IMR-90 (cell line): ENCODE results near the gene ITPR2. TPM values are rescaled to one million over a fixed set of nuclear protein-coding genes. Genes with fewer than 3 reads are reported as not detected.

Experiments
- ATAC-seq: fragments of 200-7000 bp; cut with Tn5 transposase; 2 replicates; pipeline ENCODE4 v1.9.1; 2020; ENCODE audit warnings: low read depth, mild to moderate bottlenecking, moderate library complexity
- BruUV-seq: library from RNA; stranded (reverse); fragments of 400-500 nt; replicated peaks from 2 replicates; lab custom pipeline; 2021; lab: Mats Ljungman, UMichigan
- CTCF ChIA-PET: fragments of 300-600 bp; formaldehyde crosslinking; extraction: SDS; loops from one replicate; lab custom pipeline; 2021; ENCODE audit warnings: antibody characterized with exemption; lab: Yijun Ruan, JAX
- POLR2A ChIA-PET: fragments of 300-600 bp; sonication (Branson Sonifier 250); formaldehyde crosslinking; loops from one replicate; lab custom pipeline; 2022; ENCODE audit warnings: antibody characterized with exemption; ENCODE audit not compliant: unreplicated experiment; lab: Charles Lee
- DNase-seq: peaks from one replicate; pipeline ENCODE4 v3.0.0; 2013
- H2AFZ ChIP-seq: replicated peaks from 2 replicates; pipeline ENCODE3; 2013; ENCODE audit warnings: low read length, mild to moderate bottlenecking; ENCODE audit not compliant: poor library complexity
- H2AK5ac ChIP-seq: 2 replicates; pipeline ENCODE4 v1.6.1; 2013; ENCODE audit warnings: low read depth, low read length, inconsistent platforms
- H2AK9ac ChIP-seq: replicated peaks from 2 replicates; pipeline ENCODE3; 2013; ENCODE audit warnings: mild to moderate bottlenecking, low read depth, low read length, moderate library complexity; ENCODE audit not compliant: poor library complexity
- H2BK120ac ChIP-seq: 2 replicates; pipeline ENCODE4 v1.6.1; 2013; ENCODE audit warnings: low read depth, low read length, inconsistent platforms
- H2BK15ac ChIP-seq: 3 replicates; pipeline ENCODE4 v1.6.1; 2013; ENCODE audit warnings: low read depth, low read length, inconsistent platforms
- H2BK20ac ChIP-seq: 2 replicates; pipeline ENCODE4 v1.6.1; 2013; ENCODE audit warnings: low read depth, mild to moderate bottlenecking, inconsistent platforms, low read length, moderate library complexity
- H2BK5ac ChIP-seq: 2 replicates; pipeline ENCODE4 v1.6.1; 2013; ENCODE audit warnings: mild to moderate bottlenecking, low read depth, low read length, inconsistent platforms; ENCODE audit not compliant: poor library complexity, severe bottlenecking
- H3K14ac ChIP-seq: replicated peaks from 2 replicates; pipeline ENCODE4 v1.6.1; 2013; ENCODE audit warnings: low read depth, low read length, inconsistent platforms
- H3K18ac ChIP-seq: 2 replicates; pipeline ENCODE4 v1.6.1; 2013; ENCODE audit warnings: low read depth, low read length, control low read depth
- H3K23ac ChIP-seq: 2 replicates; pipeline ENCODE4 v1.6.1; 2013; ENCODE audit warnings: low read depth, low read length, inconsistent platforms
- H3K27ac ChIP-seq: 2 replicates; pipeline ENCODE4 v1.5.1; 2013; ENCODE audit warnings: mild to moderate bottlenecking, control low read depth, low read length; ENCODE audit not compliant: insufficient read depth
- H3K27me3 ChIP-seq: 2 replicates; pipeline ENCODE4 v1.6.1; 2013; ENCODE audit warnings: low read length; ENCODE audit not compliant: control insufficient read depth, insufficient read depth
- H3K36me3 ChIP-seq: 2 replicates; pipeline ENCODE4 v1.6.1; 2013; ENCODE audit warnings: low read length, mixed read lengths; ENCODE audit not compliant: control insufficient read depth, insufficient read depth
- H3K4ac ChIP-seq: 2 replicates; pipeline ENCODE4 v1.6.1; 2013; ENCODE audit warnings: low read depth, low read length, inconsistent platforms
- H3K4me1 ChIP-seq: 2 replicates; pipeline ENCODE4 v1.6.1; 2013; ENCODE audit warnings: low read length, mixed read lengths; ENCODE audit not compliant: control insufficient read depth, insufficient read depth
- H3K4me2 ChIP-seq: 2 replicates; pipeline ENCODE4 v1.6.1; 2013; ENCODE audit warnings: low read depth, mild to moderate bottlenecking, control low read depth, low read length, moderate library complexity
- H3K4me3 ChIP-seq: 2 replicates; pipeline ENCODE4 v1.5.1; 2013; ENCODE audit warnings: low read depth, mild to moderate bottlenecking, control low read depth, low read length, moderate library complexity; ENCODE audit not compliant: insufficient read depth
- H3K56ac ChIP-seq: 2 replicates; pipeline ENCODE4 v1.6.1; 2013; ENCODE audit warnings: low read length, inconsistent platforms; ENCODE audit not compliant: insufficient read depth; ENCODE audit errors: extremely low read depth
- H3K79me1 ChIP-seq, 2 experiments: 2 replicates each; pipeline ENCODE4 v1.6.1; 2013; ENCODE audit warnings: low read length in 2 of 2, inconsistent platforms in 1 of 2, low read depth in 1 of 2
- H3K9ac ChIP-seq: 2 replicates; pipeline ENCODE4 v1.6.1; 2013; ENCODE audit warnings: low read depth, low read length, control low read depth
- H3K9me1 ChIP-seq: 2 replicates; pipeline ENCODE4 v1.6.1; 2013; ENCODE audit warnings: low read length, inconsistent platforms; ENCODE audit not compliant: insufficient read depth
- H3K9me3 ChIP-seq: 2 replicates; pipeline ENCODE4 v1.6.1; 2013; ENCODE audit warnings: low read length; ENCODE audit not compliant: control insufficient read depth, insufficient read depth
- H4K20me1 ChIP-seq: 2 replicates; pipeline ENCODE4 v1.6.1; 2013; ENCODE audit warnings: low read length, inconsistent platforms; ENCODE audit not compliant: insufficient read depth
- H4K5ac ChIP-seq: 2 replicates; pipeline ENCODE4 v1.6.1; 2013; ENCODE audit warnings: mild to moderate bottlenecking, low read depth, low read length, control low read depth
- H4K8ac ChIP-seq, 2 experiments: 2 replicates each; pipeline ENCODE4 v1.6.1; 2013; ENCODE audit warnings: low read depth in 2 of 2, low read length in 2 of 2, control low read depth in 1 of 2, inconsistent platforms in 1 of 2
- H4K91ac ChIP-seq: 2 replicates; pipeline ENCODE4 v1.6.1; 2013; ENCODE audit warnings: low read depth, low read length, inconsistent platforms; ENCODE audit not compliant: insufficient read depth
- CEBPB ChIP-seq: IDR thresholded peaks from 2 replicates; pipeline ENCODE4 v1.6.1; 2012; ENCODE audit warnings: low read depth, low read length, improper control_type of control experiment
- CHD1 ChIP-seq: IDR thresholded peaks from 2 replicates; pipeline ENCODE4 v1.6.1; 2012; ENCODE audit warnings: low read depth, low read length, improper control_type of control experiment
- FOS ChIP-seq: fragments of 150-350 bp; IDR thresholded peaks from 2 replicates; pipeline ENCODE4 v1.6.1; 2016; ENCODE audit warnings: low read depth, low read length
- MAFK ChIP-seq: IDR thresholded peaks from 2 replicates; pipeline ENCODE4 v1.6.1; 2012; ENCODE audit warnings: low read depth, low read length, improper control_type of control experiment
- MAZ ChIP-seq: IDR thresholded peaks from 2 replicates; pipeline ENCODE4 v1.6.1; 2012; ENCODE audit warnings: low read depth, mild to moderate bottlenecking, low read length, improper control_type of control experiment, moderate library complexity, borderline replicate concordance
- MXI1 ChIP-seq: IDR thresholded peaks from 2 replicates; pipeline ENCODE4 v1.6.1; 2012; ENCODE audit warnings: low read depth, mild to moderate bottlenecking, low read length, moderate library complexity, borderline replicate concordance
- NFE2L2 ChIP-seq: fragments of 150-350 bp; IDR thresholded peaks from 2 replicates; pipeline ENCODE4 v1.6.1; 2016; ENCODE audit warnings: low read depth, mild to moderate bottlenecking, low read length
- POLR2A ChIP-seq: IDR thresholded peaks from 2 replicates; pipeline ENCODE4 v1.6.1; 2012; ENCODE audit warnings: mild to moderate bottlenecking, low read depth, low read length
- RAD21 ChIP-seq: IDR thresholded peaks from 2 replicates; pipeline ENCODE4 v1.6.1; 2012; ENCODE audit warnings: low read length, improper control_type of control experiment
- RCOR1 ChIP-seq: IDR thresholded peaks from 2 replicates; pipeline ENCODE4 v1.6.1; 2012; ENCODE audit warnings: mild to moderate bottlenecking, low read length, improper control_type of control experiment; ENCODE audit not compliant: insufficient replicate concordance
- RFX5 ChIP-seq: IDR thresholded peaks from 2 replicates; pipeline ENCODE4 v1.8.0; 2012; ENCODE audit warnings: low read depth, mild to moderate bottlenecking, low read length, moderate library complexity
- SMC3 ChIP-seq: fragments of 150-350 bp; IDR thresholded peaks from 2 replicates; pipeline ENCODE4 v1.6.1; 2016; ENCODE audit warnings: low read depth, mild to moderate bottlenecking, antibody characterized with exemption, low read length, moderate library complexity
- WGBS, 2 experiments: methylation state at CpG; one replicate each; pipeline versions ENCODE4 v1.1.5 to v1.1.7; 2013; ENCODE audit warnings: missing lambda C conversion rate in 2 of 2; ENCODE audit not compliant: insufficient read length in 1 of 2; ENCODE audit errors: extremely low coverage in 2 of 2; 5-methylcytosine and 5-hydroxymethylcytosine counted together
- dilution Hi-C: fragments of 300-500 bp; cut with HindIII; formaldehyde crosslinking; loops from one replicate; pipeline ENCODE4 v1.14.3; 2018; ENCODE audit warnings: low sequenced_read_pairs; ENCODE audit not compliant: unreplicated experiment
- in situ Hi-C: fragments of 300-500 bp; cut with MboI; formaldehyde crosslinking; loops from 3 replicates; pipeline ENCODE4 v1.14.3; 2019; ENCODE audit warnings: low sequenced_read_pairs, inconsistent platforms, mixed read lengths
- intact Hi-C: fragments of 100-400 bp; cut with micrococcal nuclease; formaldehyde crosslinking; loops from 2 replicates; pipeline ENCODE4 v1.10.0; 2022
- polyA plus RNA-seq, 3 experiments: library from polyadenylated mRNA; depleted of rRNA; stranded (reverse); fragments of >200 nt; gene quantifications; 2 replicates each; pipeline ENCODE4 v1.2.3, GENCODE V29; 2012; ENCODE audit warnings: low replicate concordance in 1 of 3
- total RNA-seq: library from RNA; depleted of rRNA; stranded (reverse); fragments of >200 nt; gene quantifications from 2 replicates; pipeline ENCODE4 v1.2.3, GENCODE V29; 2012
- TF ChIP-seq, protein P1 (sequence below): conservative IDR thresholded peaks from 2 replicates; pipeline ENCODE4 v1.5.1; 2012; ENCODE audit warnings: mild to moderate bottlenecking, low read depth, low read length, improper control_type of control experiment
- TF ChIP-seq, protein P2 (sequence below): fragments of 150-350 bp; IDR thresholded peaks from 2 replicates; pipeline ENCODE4 v1.6.1; 2017; ENCODE audit warnings: mild to moderate bottlenecking, antibody characterized with exemption, low read length, low read depth

Gene ITPR2
- total and polyA plus RNA-seq, 2 of the 4 experiments (the other 2 are of a cell fraction), result 1.2 to 9.0 TPM

DNA sequence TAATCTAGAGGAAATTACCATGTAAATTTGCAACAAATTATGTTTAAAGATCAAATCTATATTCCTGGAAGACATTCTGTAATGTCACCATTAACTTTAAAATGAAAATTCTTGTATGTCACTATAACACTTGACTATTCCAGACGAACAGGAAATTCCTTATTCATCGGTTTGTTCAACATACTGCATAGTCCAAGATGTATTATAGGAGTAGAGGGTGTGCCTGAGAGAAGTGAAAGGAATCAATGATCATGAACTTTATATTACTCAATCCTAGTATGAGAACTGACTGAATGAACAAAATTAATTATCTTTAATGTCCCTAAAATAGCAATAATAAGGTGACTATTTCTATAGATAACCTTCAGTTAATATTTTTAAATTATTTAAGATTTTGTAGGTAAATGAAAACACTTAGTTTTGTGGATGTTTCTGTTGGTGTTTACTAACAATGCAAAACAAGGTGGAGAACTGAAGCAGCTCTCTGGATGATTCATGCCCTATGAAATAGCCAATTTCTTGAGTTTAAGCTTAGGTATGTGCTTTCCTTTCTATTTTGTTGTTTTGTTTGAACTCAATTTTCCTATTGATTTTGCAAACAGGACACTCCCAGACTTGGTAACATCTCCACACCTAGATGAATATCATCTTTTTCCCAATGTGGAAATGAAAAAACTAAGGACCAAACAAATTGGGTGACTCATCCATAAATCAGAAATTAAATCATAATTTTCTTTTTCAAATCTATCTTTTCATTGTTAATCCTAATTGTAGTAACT lies 18.2 kb upstream of the ITPR2 start:
- H3K4me2 ChIP-seq, result no peak overlapping the region
- H3K23ac ChIP-seq, result no peak overlapping the region
- ChIA-PET CTCF (interaction anchor here (0.5 to 1.0 kb wide), 2 partner anchors 8 to 16 kb away, joined by 3 to 4 read pairs; no protein-coding TSS in a partner anchor), POLR2A (no interaction called here)
- in situ Hi-C loops (no loop called here), dilution Hi-C loops (no loop called here), intact Hi-C loops (loop anchor here (5.0 kb wide), 1 partner anchor 161 kb away; the partner anchor contains the start of gene TM7SF3)
- H3K36me3 ChIP-seq, result no peaks in the 10 kb centered on the region
- no peak overlapping the region for H4K91ac ChIP-seq
- no peak overlapping the region for H2AK5ac ChIP-seq
- H4K5ac ChIP-seq, result no peak overlapping the region
- BruUV-seq, result no TSS peak
- H2BK5ac ChIP-seq, result no peak overlapping the region
- H2BK15ac ChIP-seq, result no peak overlapping the region
- no peaks in the 10 kb centered on the region for H3K79me1 ChIP-seq
- H3K14ac ChIP-seq, result no peak overlapping the region
- no peak overlapping the region for H3K9ac ChIP-seq
- DNase-seq (no peak), ATAC-seq (no peak)
- no peak overlapping the region for H2AFZ ChIP-seq
- no peak overlapping the region for H2BK120ac ChIP-seq
- H3K18ac ChIP-seq, result no peak overlapping the region
- no peak overlapping the region for H3K27ac ChIP-seq
- no peak overlapping the region for H2BK20ac ChIP-seq
- no peak overlapping the region for H3K4me3 ChIP-seq
- H3K56ac ChIP-seq, result no peak overlapping the region
- peaks cover 8% of the 10 kb centered on the region; the same call in 1 of the 2 replicates for H3K27me3 ChIP-seq
- TF ChIP-seq MXI1, result no peak
- no peak for TF ChIP-seq CEBPB
- TF ChIP-seq RFX5, result no peak
- TF ChIP-seq NFE2L2, result no peak
- TF ChIP-seq, protein P1, sequence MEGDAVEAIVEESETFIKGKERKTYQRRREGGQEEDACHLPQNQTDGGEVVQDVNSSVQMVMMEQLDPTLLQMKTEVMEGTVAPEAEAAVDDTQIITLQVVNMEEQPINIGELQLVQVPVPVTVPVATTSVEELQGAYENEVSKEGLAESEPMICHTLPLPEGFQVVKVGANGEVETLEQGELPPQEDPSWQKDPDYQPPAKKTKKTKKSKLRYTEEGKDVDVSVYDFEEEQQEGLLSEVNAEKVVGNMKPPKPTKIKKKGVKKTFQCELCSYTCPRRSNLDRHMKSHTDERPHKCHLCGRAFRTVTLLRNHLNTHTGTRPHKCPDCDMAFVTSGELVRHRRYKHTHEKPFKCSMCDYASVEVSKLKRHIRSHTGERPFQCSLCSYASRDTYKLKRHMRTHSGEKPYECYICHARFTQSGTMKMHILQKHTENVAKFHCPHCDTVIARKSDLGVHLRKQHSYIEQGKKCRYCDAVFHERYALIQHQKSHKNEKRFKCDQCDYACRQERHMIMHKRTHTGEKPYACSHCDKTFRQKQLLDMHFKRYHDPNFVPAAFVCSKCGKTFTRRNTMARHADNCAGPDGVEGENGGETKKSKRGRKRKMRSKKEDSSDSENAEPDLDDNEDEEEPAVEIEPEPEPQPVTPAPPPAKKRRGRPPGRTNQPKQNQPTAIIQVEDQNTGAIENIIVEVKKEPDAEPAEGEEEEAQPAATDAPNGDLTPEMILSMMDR, result no peak
- TF ChIP-seq, protein P2, sequence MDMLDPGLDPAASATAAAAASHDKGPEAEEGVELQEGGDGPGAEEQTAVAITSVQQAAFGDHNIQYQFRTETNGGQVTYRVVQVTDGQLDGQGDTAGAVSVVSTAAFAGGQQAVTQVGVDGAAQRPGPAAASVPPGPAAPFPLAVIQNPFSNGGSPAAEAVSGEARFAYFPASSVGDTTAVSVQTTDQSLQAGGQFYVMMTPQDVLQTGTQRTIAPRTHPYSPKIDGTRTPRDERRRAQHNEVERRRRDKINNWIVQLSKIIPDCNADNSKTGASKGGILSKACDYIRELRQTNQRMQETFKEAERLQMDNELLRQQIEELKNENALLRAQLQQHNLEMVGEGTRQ, result no peak
- no peak for TF ChIP-seq CHD1
- no peak for TF ChIP-seq MAZ
- no peak for TF ChIP-seq POLR2A
- no peak for TF ChIP-seq RAD21
- no peak for TF ChIP-seq FOS
- no peak for TF ChIP-seq RCOR1
- no peak for TF ChIP-seq MAFK
- TF ChIP-seq SMC3, result no peak
- H3K4ac ChIP-seq, result no peak overlapping the region
- H3K4me1 ChIP-seq, result peaks cover 16% of the 10 kb centered on the region
- no CpG with 5 or more reads among the region's 2 CpGs for WGBS, 2 experiments
- H4K8ac ChIP-seq, result no peak overlapping the region
- no peaks in the 10 kb centered on the region for H4K20me1 ChIP-seq
- 0 out of 2 replicates have a peak, but pooled peaks cover 3% of the 10 kb centered on the region for H3K9me1 ChIP-seq
- H3K9me3 ChIP-seq, result no peaks in the 10 kb centered on the region
- no peak overlapping the region for H2AK9ac ChIP-seq
